Measurements from ENCODE around the gene RPL29. TPM values are rescaled to one million over a fixed set of nuclear protein-coding genes. Genes with fewer than 3 reads are reported as not detected.
"Not testable (repeated sequence)": the region's sequence is repeated elsewhere in the genome, so short reads cannot be mapped to it uniquely, and the experiment has no call there.

The RPL29 gene
- polyA plus RNA-seq: 1,000 to 10,000 TPM; 2,279 to 2,521 (median 2,399) TPM
- long read RNA-seq, donor 1: 0 reads
- long read RNA-seq, donor 2, transcript RPL29-201 (4 exons, 723 nt): major isoform, 350 of 441 reads
- long read RNA-seq, donor 2, partial matches to known transcripts: 47 of 441 reads
- long read RNA-seq, donor 2, other reads (novel, unspliced or antisense): 42 of 441 reads
- long read RNA-seq, donor 3, transcript RPL29-201 (4 exons, 723 nt): major isoform, 501 of 677 reads
- long read RNA-seq, donor 3, partial matches to known transcripts: 113 of 677 reads
- long read RNA-seq, donor 3, other reads (novel, unspliced or antisense): 61 of 677 reads
- long read RNA-seq, donor 4, transcript RPL29-201 (4 exons, 723 nt): major isoform, 18 of 19 reads
- long read RNA-seq, donor 4, partial matches to known transcripts: 0 of 19 reads
- long read RNA-seq, donor 4, other reads (novel, unspliced or antisense): 0 of 19 reads
- long read RNA-seq, donor 5, transcript RPL29-201 (4 exons, 723 nt): major isoform, 193 of 264 reads
- long read RNA-seq, donor 5, partial matches to known transcripts: 58 of 264 reads
- long read RNA-seq, donor 5, other reads (novel, unspliced or antisense): 13 of 264 reads
- long read RNA-seq, donor 6, transcript RPL29-201 (4 exons, 723 nt): major isoform, 647 of 818 reads
- long read RNA-seq, donor 6, partial matches to known transcripts: 75 of 818 reads
- long read RNA-seq, donor 6, other reads (novel, unspliced or antisense): 91 of 818 reads
- long read RNA-seq, donor 7: 0 reads
- long read RNA-seq, donor 8, transcript RPL29-201 (4 exons, 723 nt): major isoform, 128 of 163 reads
- long read RNA-seq, donor 8, partial matches to known transcripts: 21 of 163 reads
- long read RNA-seq, donor 8, other reads (novel, unspliced or antisense): 14 of 163 reads
- long read RNA-seq, donor 9, transcript RPL29-201 (4 exons, 723 nt): major isoform, 237 of 322 reads
- long read RNA-seq, donor 9, partial matches to known transcripts: 73 of 322 reads
- long read RNA-seq, donor 9, other reads (novel, unspliced or antisense): 12 of 322 reads
- long read RNA-seq, donor 10, transcript RPL29-201 (4 exons, 723 nt): major isoform, 779 of 1,127 reads
- long read RNA-seq, donor 10, partial matches to known transcripts: 254 of 1,127 reads
- long read RNA-seq, donor 10, other reads (novel, unspliced or antisense): 87 of 1,127 reads

DNA sequence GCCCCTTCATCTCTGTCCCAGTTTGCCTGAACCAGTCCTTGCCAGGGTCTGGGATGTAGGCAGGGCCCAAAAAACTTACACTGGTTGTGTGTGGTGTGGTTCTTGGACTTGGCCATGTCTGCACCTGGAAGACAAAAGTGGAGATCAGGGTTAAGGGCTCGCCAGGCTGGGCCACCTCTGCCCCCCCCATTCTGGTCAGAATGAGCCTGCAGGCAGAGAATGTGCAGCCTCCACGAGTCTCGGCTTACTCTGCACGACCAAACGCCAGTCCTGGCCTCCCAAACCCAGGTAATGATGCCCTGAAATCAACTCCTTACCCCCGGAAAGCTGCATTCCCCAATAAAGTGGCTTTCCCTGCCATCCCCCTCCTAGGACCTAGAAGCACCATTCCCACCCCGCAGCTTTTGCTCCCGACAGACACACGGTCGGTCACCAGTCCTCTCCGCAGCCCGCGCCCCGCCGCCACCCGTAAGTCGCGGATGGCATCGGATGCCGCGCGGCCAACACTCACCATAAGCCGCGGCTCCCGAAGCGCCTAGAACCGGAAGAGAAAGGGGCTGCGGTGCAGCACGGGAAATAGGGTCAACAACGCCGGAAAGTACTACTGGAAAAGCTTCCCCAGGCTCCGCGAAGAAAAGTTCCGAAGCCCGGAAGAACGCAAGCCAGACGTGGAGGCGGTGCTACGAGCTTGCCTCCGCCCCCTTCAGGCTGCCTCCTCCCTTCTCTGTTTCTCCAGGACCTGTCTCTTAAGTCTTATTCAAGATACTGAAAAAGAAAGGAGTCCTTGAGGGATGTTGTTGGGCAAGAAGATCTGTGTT, at the start of gene RPL29:
Gene RPL29 (minus strand): TSS at position 550 of the 818 bp plus-strand sequence. CDS start 434 bp downstream, at position 116.
- Histone ChIP-seq H3K9me3 (ENCODE audit: control insufficient read depth in 2 of 2, insufficient read depth in 1 of 2, low read depth in 1 of 2, low read length in 1 of 2) (no peaks in the 10 kb centered on the region), H3K36me3 (ENCODE audit: control insufficient read depth in 3 of 3, insufficient read depth in 2 of 3, low read depth in 1 of 3, low read length in 3 of 3) (peaks cover 6 to 41% (median 9%) of the 10 kb centered on the region in 3 donors), H3K27me3 (ENCODE audit: control insufficient read depth in 3 of 3, insufficient read depth in 3 of 3, low read length in 3 of 3) (no peaks in the 10 kb centered on the region), H3K4me1 (ENCODE audit: control insufficient read depth in 3 of 3, insufficient read depth in 2 of 3, low read depth in 1 of 3, low read length in 2 of 3) (peaks cover 0 to 11% (median 2%) of the 10 kb centered on the region in 3 donors), H3K27ac (ENCODE audit: low read depth in 1 of 3, low read length in 2 of 3) (peak within 1 kb of the TSS; percentile 68 to 86 (median 85)), H3K4me3 (ENCODE audit: low read depth in 1 of 3, low read length in 3 of 3) (peak within 1 kb of the TSS; percentile 63 to 88 (median 66))
- DNase-seq: peak; percentile 96 to 98
- 0% methylated on average over 40 of the region's 40 CpGs for WGBS, 3 donors
- no peak for FAIRE-seq

DNA sequence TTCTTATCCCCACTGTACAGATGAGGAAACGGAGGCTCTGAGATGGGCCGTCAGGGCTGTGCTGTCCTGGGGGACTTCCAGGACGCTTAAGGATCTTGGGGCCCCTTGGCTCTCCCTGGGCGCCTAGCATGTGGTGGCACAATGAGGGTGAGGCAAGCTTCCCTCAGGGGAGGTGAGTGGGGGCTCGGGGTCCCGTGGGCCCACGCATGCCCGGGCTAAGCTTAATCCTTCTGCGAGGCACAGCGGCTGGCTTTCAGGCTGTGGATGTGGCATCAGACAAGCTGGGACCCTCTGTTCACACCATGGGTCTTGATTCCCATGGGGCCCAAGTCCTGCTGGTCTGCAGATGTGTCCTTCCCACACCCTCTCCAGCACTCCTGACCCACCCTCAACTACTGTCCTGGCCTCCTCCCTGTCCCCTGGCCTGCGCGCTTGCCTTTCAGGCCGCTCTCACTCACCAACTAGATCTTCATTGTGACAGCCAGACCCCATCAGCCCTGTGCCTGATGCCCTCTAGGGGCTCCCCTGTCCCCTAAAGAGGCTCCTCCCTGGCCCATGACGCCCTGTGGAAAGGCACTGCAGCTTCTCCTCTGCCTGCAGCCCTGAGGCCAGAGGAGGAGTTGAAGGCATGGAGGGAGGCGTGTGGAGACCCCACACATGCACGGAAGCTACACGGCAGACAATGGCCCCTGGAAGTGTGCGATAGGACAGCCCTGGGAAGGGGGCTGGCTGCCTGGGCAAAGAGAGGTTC, 49.3 kb upstream of the RPL29 start:
- no peaks in the 10 kb centered on the region for H3K9me3 ChIP-seq (ENCODE audit: control insufficient read depth in 2 of 2, insufficient read depth in 1 of 2, low read depth in 1 of 2, low read length in 1 of 2)
- H3K27ac ChIP-seq (ENCODE audit: low read depth in 1 of 3, low read length in 2 of 3): no peak overlapping the region
- WGBS, 3 donors: 91 to 95% (median 92%) methylated on average over 16 to 18 of the region's 18 CpGs
- peaks cover 0 to 13% (median 0%) of the 10 kb centered on the region in 3 donors for H3K27me3 ChIP-seq (ENCODE audit: control insufficient read depth in 3 of 3, insufficient read depth in 3 of 3, low read length in 3 of 3)
- peaks cover 0 to 24% (median 5%) of the 10 kb centered on the region in 3 donors for H3K36me3 ChIP-seq (ENCODE audit: control insufficient read depth in 3 of 3, insufficient read depth in 2 of 3, low read depth in 1 of 3, low read length in 3 of 3)
- DNase-seq: no peak
- H3K4me3 ChIP-seq (ENCODE audit: low read depth in 1 of 3, low read length in 3 of 3): no peak overlapping the region
- no peak for FAIRE-seq
- H3K4me1 ChIP-seq (ENCODE audit: control insufficient read depth in 3 of 3, insufficient read depth in 2 of 3, low read depth in 1 of 3, low read length in 2 of 3): no peaks in the 10 kb centered on the region

DNA sequence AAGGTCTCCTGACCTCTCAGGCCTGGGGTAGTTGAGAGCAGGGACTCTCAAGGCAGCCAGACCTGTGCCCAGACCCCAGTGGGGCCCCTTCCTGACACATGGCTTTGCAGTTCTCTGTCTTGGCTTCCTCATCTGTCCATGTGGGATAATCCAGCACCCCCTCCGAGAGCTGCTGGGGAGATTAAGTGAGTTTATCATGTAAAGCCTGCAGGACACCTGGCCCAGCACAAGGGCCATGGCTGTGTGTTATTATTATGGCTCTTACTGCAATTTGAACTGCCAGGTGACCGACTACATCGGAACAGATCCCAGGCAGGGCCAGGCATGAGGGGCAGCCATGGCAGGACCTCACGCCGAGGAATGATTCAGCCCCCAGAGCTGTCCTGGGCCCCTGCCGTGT, 48.1 kb upstream of the RPL29 start:
- Histone ChIP-seq H3K9me3 (ENCODE audit: control insufficient read depth in 2 of 2, insufficient read depth in 1 of 2, low read depth in 1 of 2, low read length in 1 of 2) (no peaks in the 10 kb centered on the region), H3K27me3 (ENCODE audit: control insufficient read depth in 3 of 3, insufficient read depth in 3 of 3, low read length in 3 of 3) (peaks cover 0 to 16% (median 0%) of the 10 kb centered on the region in 3 donors), H3K36me3 (ENCODE audit: control insufficient read depth in 3 of 3, insufficient read depth in 2 of 3, low read depth in 1 of 3, low read length in 3 of 3) (peaks cover 0 to 12% (median 0%) of the 10 kb centered on the region in 3 donors), H3K4me1 (ENCODE audit: control insufficient read depth in 3 of 3, insufficient read depth in 2 of 3, low read depth in 1 of 3, low read length in 2 of 3) (no peaks in the 10 kb centered on the region), H3K4me3 (ENCODE audit: low read depth in 1 of 3, low read length in 3 of 3) (no peak overlapping the region), H3K27ac (ENCODE audit: low read depth in 1 of 3, low read length in 2 of 3) (no peak overlapping the region)
- FAIRE-seq (no peak), DNase-seq (no peak)
- WGBS, 3 donors: 78 to 85% (median 80%) methylated on average over 6 of the region's 6 CpGs

DNA sequence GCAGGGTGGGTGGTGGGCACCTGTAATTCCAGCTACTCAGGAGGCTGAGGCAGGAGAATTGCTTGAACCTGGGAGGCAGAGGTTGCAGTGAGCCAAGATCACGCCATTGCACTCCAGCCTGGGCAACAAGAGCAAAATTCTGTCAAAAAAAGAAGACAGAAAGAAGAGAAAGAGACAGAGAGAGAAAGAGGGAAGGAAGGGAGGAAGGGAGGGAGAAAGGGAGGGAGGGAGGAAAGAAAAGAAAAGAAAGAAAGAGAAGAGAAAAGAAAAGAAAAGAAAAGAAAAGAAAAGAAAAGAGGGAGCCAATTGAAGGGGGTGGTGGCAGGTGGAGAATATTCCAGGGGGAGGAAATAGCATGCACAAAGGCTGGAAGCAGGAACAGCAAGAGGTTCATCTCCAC, 47.3 kb upstream of the RPL29 start:
- H3K9me3 ChIP-seq (ENCODE audit: control insufficient read depth in 2 of 2, insufficient read depth in 1 of 2, low read depth in 1 of 2, low read length in 1 of 2); H3K27ac ChIP-seq (ENCODE audit: low read depth in 1 of 3, low read length in 2 of 3); FAIRE-seq; H3K4me3 ChIP-seq (ENCODE audit: low read depth in 1 of 3, low read length in 3 of 3); H3K4me1 ChIP-seq (ENCODE audit: control insufficient read depth in 3 of 3, insufficient read depth in 2 of 3, low read depth in 1 of 3, low read length in 2 of 3); H3K36me3 ChIP-seq (ENCODE audit: control insufficient read depth in 3 of 3, insufficient read depth in 2 of 3, low read depth in 1 of 3, low read length in 3 of 3); DNase-seq: not testable (repeated sequence)
- peaks cover 0 to 16% (median 0%) of the 10 kb centered on the region in 3 donors for H3K27me3 ChIP-seq (ENCODE audit: control insufficient read depth in 3 of 3, insufficient read depth in 3 of 3, low read length in 3 of 3)
- 70 to 100% (median 89%) methylated on average over 1 of the region's 1 CpG for WGBS, 3 donors

DNA sequence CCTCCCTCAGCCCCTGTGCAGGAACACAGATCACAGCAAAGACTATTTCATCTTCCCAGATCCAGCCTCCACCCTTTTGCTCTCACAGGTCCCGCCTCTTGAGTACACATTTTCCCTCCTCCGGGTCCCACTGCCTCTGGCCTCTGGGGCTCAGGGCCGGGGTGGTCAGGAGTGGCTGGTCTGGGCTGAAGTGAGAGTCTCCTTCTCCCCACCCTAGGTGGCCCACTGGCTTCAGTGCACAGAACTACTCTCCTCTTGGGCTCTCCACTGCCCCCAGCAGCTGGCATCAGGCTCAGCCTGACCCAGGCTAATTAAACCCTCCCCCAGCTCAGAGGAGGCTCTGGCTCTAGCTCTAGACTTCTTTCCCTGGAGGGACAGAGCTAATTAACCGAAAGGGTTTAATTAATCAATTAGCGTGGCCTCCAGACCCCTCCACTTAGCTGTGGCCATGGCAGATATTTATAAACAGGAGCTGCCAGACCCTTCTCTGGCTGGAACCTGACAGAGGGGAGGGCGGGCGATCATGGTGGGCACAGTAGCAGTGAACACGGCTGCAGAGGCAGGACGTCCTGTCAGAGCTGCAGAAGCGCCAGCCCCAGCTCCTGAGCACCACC, 45.5 kb upstream of the RPL29 start:
- WGBS, 3 donors: 66 to 72% (median 72%) methylated on average over 10 of the region's 10 CpGs
- H3K27ac ChIP-seq (ENCODE audit: low read depth in 1 of 3, low read length in 2 of 3): no peak overlapping the region
- H3K36me3 ChIP-seq (ENCODE audit: control insufficient read depth in 3 of 3, insufficient read depth in 2 of 3, low read depth in 1 of 3, low read length in 3 of 3): no peaks in the 10 kb centered on the region
- H3K4me1 ChIP-seq (ENCODE audit: control insufficient read depth in 3 of 3, insufficient read depth in 2 of 3, low read depth in 1 of 3, low read length in 2 of 3): no peaks in the 10 kb centered on the region
- no peak for FAIRE-seq
- H3K9me3 ChIP-seq (ENCODE audit: control insufficient read depth in 2 of 2, insufficient read depth in 1 of 2, low read depth in 1 of 2, low read length in 1 of 2): no peaks in the 10 kb centered on the region
- H3K4me3 ChIP-seq (ENCODE audit: low read depth in 1 of 3, low read length in 3 of 3): no peak overlapping the region
- H3K27me3 ChIP-seq (ENCODE audit: control insufficient read depth in 3 of 3, insufficient read depth in 3 of 3, low read length in 3 of 3): peaks cover 0 to 16% (median 0%) of the 10 kb centered on the region in 3 donors
- DNase-seq: no peak

DNA sequence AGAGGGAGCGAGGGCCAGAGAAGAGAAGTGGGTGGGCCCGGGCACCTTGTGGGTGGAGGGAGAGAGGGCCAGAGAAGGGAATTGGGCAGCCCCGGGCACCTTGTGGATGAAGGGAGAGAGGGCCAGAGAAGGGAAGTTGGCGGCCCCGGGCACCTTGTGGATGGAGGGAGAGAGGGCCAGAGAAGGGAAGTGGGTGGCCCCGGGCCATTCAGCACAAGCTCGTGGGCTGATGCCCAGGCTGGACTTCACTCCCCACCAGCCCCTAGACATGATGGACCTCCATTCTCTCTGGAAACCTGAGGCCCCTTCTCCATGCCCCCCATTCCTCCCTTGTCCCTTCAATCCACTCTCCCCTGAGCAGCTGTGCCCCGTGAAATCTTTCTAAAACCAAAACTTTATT, 44.9 kb upstream of the RPL29 start:
- Histone ChIP-seq H3K4me3 (ENCODE audit: low read depth in 1 of 3, low read length in 3 of 3) (no peak overlapping the region), H3K27me3 (ENCODE audit: control insufficient read depth in 3 of 3, insufficient read depth in 3 of 3, low read length in 3 of 3) (peaks cover 0 to 16% (median 0%) of the 10 kb centered on the region in 3 donors), H3K4me1 (ENCODE audit: control insufficient read depth in 3 of 3, insufficient read depth in 2 of 3, low read depth in 1 of 3, low read length in 2 of 3) (no peaks in the 10 kb centered on the region), H3K9me3 (ENCODE audit: control insufficient read depth in 2 of 2, insufficient read depth in 1 of 2, low read depth in 1 of 2, low read length in 1 of 2) (no peaks in the 10 kb centered on the region), H3K27ac (ENCODE audit: low read depth in 1 of 3, low read length in 2 of 3) (no peak overlapping the region), H3K36me3 (ENCODE audit: control insufficient read depth in 3 of 3, insufficient read depth in 2 of 3, low read depth in 1 of 3, low read length in 3 of 3) (no peaks in the 10 kb centered on the region)
- DNase-seq (no peak), FAIRE-seq (no peak)
- WGBS, 3 donors: 85 to 86% (median 85%) methylated on average over 7 to 8 of the region's 8 CpGs

DNA sequence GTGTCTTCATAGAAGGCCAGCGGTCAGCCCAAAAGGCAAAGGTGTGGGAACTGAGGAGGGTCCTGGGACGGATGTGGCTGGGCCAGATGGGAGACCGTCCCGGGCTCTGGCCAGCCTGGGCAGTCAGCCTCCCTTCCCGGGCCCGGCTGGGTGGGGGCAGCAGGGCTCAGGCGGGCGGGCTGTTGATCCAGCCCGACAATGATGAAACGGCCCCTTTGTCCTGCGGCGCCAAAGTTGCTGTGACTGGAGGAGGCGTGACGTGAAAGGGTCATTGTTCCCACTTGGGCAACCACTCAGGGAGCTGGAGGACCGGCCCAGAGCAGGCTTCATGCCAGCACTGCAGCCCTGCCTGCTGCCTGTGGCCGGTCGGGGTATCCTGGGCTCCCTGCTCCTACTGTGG, 44.2 kb upstream of the RPL29 start:
- H3K27ac ChIP-seq (ENCODE audit: low read depth in 1 of 3, low read length in 2 of 3): peak overlapping the region in 1 of 3 donors; percentile 26
- FAIRE-seq: no peak
- H3K4me1 ChIP-seq (ENCODE audit: control insufficient read depth in 3 of 3, insufficient read depth in 2 of 3, low read depth in 1 of 3, low read length in 2 of 3): peaks cover 0 to under 1% (median 0%) of the 10 kb centered on the region in 3 donors
- no peaks in the 10 kb centered on the region for H3K9me3 ChIP-seq (ENCODE audit: control insufficient read depth in 2 of 2, insufficient read depth in 1 of 2, low read depth in 1 of 2, low read length in 1 of 2)
- no peak for DNase-seq
- no peaks in the 10 kb centered on the region for H3K36me3 ChIP-seq (ENCODE audit: control insufficient read depth in 3 of 3, insufficient read depth in 2 of 3, low read depth in 1 of 3, low read length in 3 of 3)
- H3K4me3 ChIP-seq (ENCODE audit: low read depth in 1 of 3, low read length in 3 of 3): no peak overlapping the region
- peaks cover 0 to 16% (median 0%) of the 10 kb centered on the region in 3 donors for H3K27me3 ChIP-seq (ENCODE audit: control insufficient read depth in 3 of 3, insufficient read depth in 3 of 3, low read length in 3 of 3)
- WGBS, 3 donors: 32 to 57% (median 33%) methylated on average over 17 of the region's 17 CpGs

Data from small intestine (tissue), 16 donors.